AG10803 (cell line): ENCODE results near the gene SLC30A1.
"Not testable (repeated sequence)": the region's sequence is repeated elsewhere in the genome, so short reads cannot be mapped to it uniquely, and the experiment has no call there.

Experiments used
- DNase-seq: peaks from one replicate; pipeline ENCODE4 v3.0.0; 2010; ENCODE audit warnings: low read depth
- H3K4me3 ChIP-seq: 2 replicates; pipeline ENCODE4 v1.5.1; 2011; ENCODE audit warnings: mild to moderate bottlenecking, low read length, control low read depth
- CTCF ChIP-seq: conservative IDR thresholded peaks from 2 replicates; pipeline ENCODE4 v1.5.1; 2011; ENCODE audit warnings: mild to moderate bottlenecking, low read length, control low read depth, inconsistent platforms

The SLC30A1 gene

GRCh38 chr1:211541720-211542477 lies 37.1 kb downstream of the SLC30A1 start:
- no peak for TF ChIP-seq CTCF
- DNase-seq: no peak
- H3K4me3 ChIP-seq: no peak overlapping the region

DNA sequence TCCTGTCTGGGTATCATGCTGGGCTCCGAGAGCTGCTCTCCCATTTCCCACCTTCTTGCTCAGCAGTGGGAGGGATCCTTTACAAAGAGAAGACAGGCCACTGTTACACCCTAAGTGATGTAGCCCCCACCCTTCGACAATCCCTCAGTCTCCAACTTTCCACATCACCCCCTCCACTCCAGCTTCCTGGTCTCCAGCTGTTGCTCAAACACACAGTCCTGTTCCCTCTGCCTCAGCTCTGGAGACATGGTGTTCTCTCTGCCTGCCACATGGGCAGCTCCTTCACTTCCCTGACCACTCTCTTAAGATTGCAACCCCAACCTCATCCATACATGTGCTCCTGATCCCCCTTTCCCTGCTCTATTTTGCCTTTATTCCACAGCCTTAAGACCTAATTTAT lies 37.7 kb downstream of the SLC30A1 start:
- DNase-seq: no peak
- TF ChIP-seq CTCF: no peak
- no peak overlapping the region for H3K4me3 ChIP-seq

DNA sequence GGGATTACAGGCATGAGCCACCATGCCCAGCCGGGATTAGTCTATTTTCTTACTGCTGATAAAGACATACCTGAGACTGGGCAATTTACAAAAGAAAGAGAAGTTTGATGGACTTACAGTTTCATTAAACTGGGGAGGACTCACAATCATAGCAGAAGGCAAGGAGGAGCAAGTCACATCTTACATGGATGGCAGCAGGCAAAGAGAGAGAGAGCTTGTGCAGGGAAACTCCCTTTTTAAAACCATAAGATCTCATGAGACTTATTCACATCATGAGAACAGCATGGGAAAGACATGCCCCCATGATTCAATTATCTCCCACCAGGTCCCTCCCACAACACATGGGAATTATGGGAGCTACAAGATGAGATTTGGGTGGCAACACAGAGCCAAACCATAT lies 38.1 kb downstream of the SLC30A1 start:
- DNase-seq, H3K4me3 ChIP-seq: not testable (repeated sequence)

DNA sequence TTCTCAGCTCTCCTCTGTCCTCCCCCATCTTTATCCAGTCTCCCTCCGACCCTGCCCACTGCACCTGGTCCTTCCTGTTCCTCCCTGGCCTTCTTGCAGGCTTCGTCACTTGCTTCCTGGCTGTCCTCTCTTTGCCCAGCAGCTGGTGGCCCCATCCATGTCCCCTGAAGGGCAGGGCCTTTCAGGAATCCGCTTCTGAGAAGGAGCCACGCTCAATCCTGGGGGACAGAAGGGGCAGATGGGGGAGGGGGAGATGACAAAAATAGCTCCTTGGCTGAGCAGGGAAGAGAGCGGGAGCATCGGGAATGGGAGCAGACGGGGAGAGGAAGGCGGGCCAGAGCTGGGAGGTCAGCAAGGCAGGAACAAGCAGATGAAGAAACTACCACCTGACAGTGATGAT lies 40.7 kb downstream of the SLC30A1 start:
- TF ChIP-seq CTCF: no peak
- H3K4me3 ChIP-seq: no peak overlapping the region
- no peak for DNase-seq

DNA sequence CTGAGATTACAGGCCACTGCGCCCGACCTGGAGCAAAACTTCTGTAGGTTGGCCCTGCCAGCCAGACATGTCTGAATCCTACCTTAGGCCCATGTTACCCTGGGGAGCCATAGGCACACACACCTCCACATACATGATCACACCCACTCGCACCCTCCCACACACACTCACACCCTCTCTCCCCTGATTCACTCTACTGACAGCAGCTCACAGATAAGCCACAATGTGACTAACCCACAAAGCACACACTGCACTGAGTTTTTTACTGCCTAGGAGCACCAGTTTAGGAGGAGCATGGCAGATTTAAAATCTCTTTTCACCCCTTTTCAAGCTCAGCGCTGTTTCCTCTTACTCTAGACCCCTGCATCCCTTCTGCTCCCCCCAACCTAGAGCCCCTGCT lies 41.7 kb downstream of the SLC30A1 start:
- H3K4me3 ChIP-seq: no peak overlapping the region
- no peak for DNase-seq
- TF ChIP-seq CTCF: no peak

GRCh38 chr1:211536606-211537005 lies 42.4 kb downstream of the SLC30A1 start:
- no peak for DNase-seq
- no peak for TF ChIP-seq CTCF
- H3K4me3 ChIP-seq: no peak overlapping the region

DNA sequence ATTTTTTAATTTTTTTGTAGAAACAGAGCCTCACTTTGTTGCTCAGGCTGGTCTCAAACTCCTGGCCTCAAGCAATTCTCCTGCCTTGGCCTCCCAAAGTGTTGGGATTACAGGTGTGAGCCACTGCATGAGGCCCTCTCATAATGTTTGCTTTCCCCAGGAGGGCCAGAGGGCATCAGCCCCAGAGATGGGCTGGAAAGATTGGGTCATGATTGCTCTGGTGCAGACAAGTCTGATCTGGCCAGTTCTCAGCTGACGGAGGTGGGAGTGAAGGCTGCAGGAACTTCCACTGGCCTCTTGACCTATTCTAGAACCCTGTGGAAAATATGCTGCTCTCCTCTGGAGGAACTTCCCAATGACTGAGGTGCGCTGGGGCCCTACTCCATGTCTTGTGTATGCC lies 43.6 kb downstream of the SLC30A1 start:
- DNase-seq: no peak
- no peak overlapping the region for H3K4me3 ChIP-seq
- no peak for TF ChIP-seq CTCF
